ENCODE measurements around the gene AURKA. TPM values are rescaled to one million over a fixed set of nuclear protein-coding genes. Genes with fewer than 3 reads are reported as not detected.

Gene AURKA
- total and polyA plus RNA-seq, 2 of the 8 experiments (the other 6 are each of a cell fraction or from before 2014, with no cell fraction given) = 45.8 to 84.8 TPM

DNA sequence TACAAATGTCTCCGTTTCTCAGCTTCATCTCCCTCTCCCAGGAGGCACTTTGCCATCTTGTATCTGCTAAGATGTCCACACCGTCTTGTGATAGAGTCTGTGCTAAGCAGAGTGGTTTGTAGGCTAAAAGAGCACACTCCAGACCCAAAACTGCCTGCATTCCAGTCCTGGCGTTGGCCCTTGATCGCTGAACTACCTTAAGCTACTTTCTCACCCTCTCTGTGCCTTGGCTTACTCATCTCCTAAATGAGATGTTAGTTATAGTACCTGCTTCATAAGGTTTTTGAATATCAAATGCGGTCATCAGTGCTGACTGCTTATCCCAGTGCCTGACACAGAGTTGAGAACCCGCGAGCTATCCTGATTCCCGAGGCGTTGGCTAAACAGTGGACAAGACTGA lies 34.0 kb upstream of the AURKA start:
- H3K36me3 ChIP-seq (ENCODE audit: control insufficient read depth in 2 of 4, insufficient read depth in 4 of 4, low read length in 3 of 4) = no peaks in the 10 kb centered on the region
- ChIA-PET POLR2A (ENCODE audit: partially characterized antibody) (interaction anchor here (0.6 to 1.2 kb wide), 3 partner anchors 19 to 48 kb away, joined by 3 read pairs; partner anchors contain the start of genes AURKA and CSTF1), CTCF (ENCODE audit: partially characterized antibody) (interaction anchor here (2.2 kb wide), 1 partner anchor 19 kb away, joined by 4 read pairs; no protein-coding TSS in a partner anchor)
- H2BK20ac ChIP-seq (ENCODE audit: low read length) = no peak overlapping the region
- DNase-seq (ENCODE audit: low read depth in 1 of 2, low spot score in 2 of 2) = no peak
- H3K14ac ChIP-seq (ENCODE audit: insufficient read length) = no peak overlapping the region
- H3K56ac ChIP-seq (replicated peaks; ENCODE audit: insufficient read length, low read depth, low read length) = no peak overlapping the region
- WGBS, 2 experiments (ENCODE audit: extremely low coverage in 1 of 2, insufficient coverage in 1 of 2, insufficient read length in 1 of 2, insufficient replicate concordance in 2 of 2, low coverage in 1 of 2, low lambda C conversion rate in 2 of 2, missing lambda C conversion rate in 1 of 2) = 82% methylated on average over 9 of the region's 9 CpGs; no CpG with 5 or more reads in 1 of the 2 experiments
- H2BK120ac ChIP-seq (replicated peaks; ENCODE audit: low read depth, low read length) = no peak overlapping the region
- no peak overlapping the region for H2BK12ac ChIP-seq (ENCODE audit: low read depth, low read length)
- H2AFZ ChIP-seq (ENCODE audit: low read length) = no peak overlapping the region
- H3K27ac ChIP-seq (ENCODE audit: low read depth, low read length) = no peak overlapping the region
- FAIRE-seq = no peak
- no peak overlapping the region for H3K18ac ChIP-seq (ENCODE audit: extremely low read depth, low read length)
- no peaks in the 10 kb centered on the region for H3K9me3 ChIP-seq (ENCODE audit: insufficient read depth in 2 of 2, low read depth in 1 of 2, low read length in 1 of 2)
- no peak overlapping the region for H2BK5ac ChIP-seq (ENCODE audit: low read depth, low read length)
- peaks cover 0 to 4% (median 1%) of the 10 kb centered on the region in 4 experiments; a peak in 4 of 7 replicates for H3K4me1 ChIP-seq (replicated peaks in 1 of 4; ENCODE audit: control insufficient read depth in 3 of 4, insufficient read depth in 4 of 4, low read length in 3 of 4)
- no peaks in the 10 kb centered on the region for H3K79me1 ChIP-seq (ENCODE audit: low read depth, low read length)
- H3K4ac ChIP-seq (replicated peaks; ENCODE audit: insufficient read length, low read depth, low read length) = no peak overlapping the region
- H3K27me3 ChIP-seq (replicated peaks in 1 of 4; ENCODE audit: control insufficient read depth in 3 of 4, extremely low read depth in 1 of 4, insufficient read depth in 3 of 4, low read length in 3 of 4) = peaks cover 0 to 1% (median 0%) of the 10 kb centered on the region in 4 experiments; a peak in 2 of 7 replicates
- H3K9ac ChIP-seq (replicated peaks in 1 of 4; ENCODE audit: extremely low read depth in 1 of 4, low read depth in 3 of 4, low read length in 3 of 4) = no peak overlapping the region
- no peak overlapping the region for H3K4me3 ChIP-seq (ENCODE audit: extremely low read depth in 1 of 4, insufficient read depth in 2 of 4, low read depth in 3 of 4, low read length in 4 of 4)
- H3K23ac ChIP-seq (ENCODE audit: insufficient read length) = no peak overlapping the region
- H2AK5ac ChIP-seq (ENCODE audit: low read depth, low read length) = no peak overlapping the region
- no peaks in the 10 kb centered on the region for H3K23me2 ChIP-seq (ENCODE audit: low read depth, low read length)
- H4K91ac ChIP-seq (replicated peaks; ENCODE audit: insufficient read length, low read length) = no peak overlapping the region
- no peak overlapping the region for H4K5ac ChIP-seq (ENCODE audit: insufficient read length, low read depth, low read length)
- no peak overlapping the region for H3K4me2 ChIP-seq (ENCODE audit: insufficient read depth in 1 of 2, low read depth in 2 of 2, low read length in 2 of 2)
- no peak overlapping the region for H4K8ac ChIP-seq (ENCODE audit: extremely low read depth, insufficient read depth, low read length)
- peaks cover 0 to 1% of the 10 kb centered on the region in 2 experiments for H4K20me1 ChIP-seq (replicated peaks in 1 of 2; ENCODE audit: control insufficient read depth in 1 of 2, insufficient read depth in 2 of 2, low read length in 2 of 2)
- no peak overlapping the region for H2BK15ac ChIP-seq (ENCODE audit: low read length)
- no peak for TF ChIP-seq SUZ12 (IDR thresholded peaks at IDR 0.05; ENCODE audit: low read length)
- TF ChIP-seq ASH2L (IDR thresholded peaks at IDR 0.05; ENCODE audit: low read length) = no peak
- TF ChIP-seq KDM4A (IDR thresholded peaks at IDR 0.05; ENCODE audit: low read depth, low read length, severe bottlenecking) = no peak
- no peak for TF ChIP-seq RBBP5 (IDR thresholded peaks at IDR 0.05; ENCODE audit: borderline replicate concordance, low read depth, low read length)
- no peak for TF ChIP-seq CTCF (IDR thresholded peaks at IDR 0.05; ENCODE audit: control extremely low read depth in 1 of 3, insufficient read depth in 1 of 3, low read depth in 1 of 3, low read length in 3 of 3)
- no peak for TF ChIP-seq ZNF274 (IDR thresholded peaks at IDR 0.05; ENCODE audit: borderline replicate concordance, extremely low read depth, low read length)
- no peak for TF ChIP-seq KDM1A (IDR thresholded peaks at IDR 0.05; ENCODE audit: borderline replicate concordance, low read length)
- H3K79me2 ChIP-seq (ENCODE audit: control insufficient read depth in 1 of 2, insufficient read depth in 2 of 2, low read length in 2 of 2) = no peaks in the 10 kb centered on the region

Data from H1 (cell line).